GM08714 (cell line): ENCODE results near the gene ATP12A.

ENCODE experiments used
- H3K4me3 ChIP-seq: fragments of 200-500 bp; sonication (Bioruptor generic); 2 replicates; pipeline ENCODE4 v1.5.1; 2014; ENCODE audit warnings: mild to moderate bottlenecking, low read length, inconsistent platforms
- ZNF274 ChIP-seq: IDR thresholded peaks from 2 replicates; pipeline ENCODE4 v1.6.1; 2012; ENCODE audit warnings: mild to moderate bottlenecking, low read depth, low read length

Gene ATP12A

DNA sequence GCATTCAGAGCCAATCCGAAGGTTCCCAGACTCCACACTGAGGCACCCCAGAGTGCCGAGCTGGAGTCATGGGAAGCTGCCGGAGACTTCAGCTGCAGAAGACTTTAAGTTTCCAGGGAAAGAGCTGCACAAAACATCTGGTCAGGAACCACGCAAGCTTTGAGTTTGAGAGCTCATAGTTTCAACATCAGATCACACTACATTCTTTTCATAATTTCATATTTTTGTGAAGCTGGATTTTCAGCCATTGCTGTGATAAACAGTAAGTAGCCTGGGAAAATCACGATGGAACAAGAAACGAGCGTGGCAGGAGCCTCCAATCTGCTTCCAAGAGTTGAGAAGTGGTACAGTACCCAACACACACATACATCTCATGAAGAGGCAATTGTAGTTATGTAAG, 25.5 kb upstream of the ATP12A start:
- H3K4me3 ChIP-seq, result no peak overlapping the region
- TF ChIP-seq ZNF274, result no peak

GRCh38 chr13:24659239-24659638, 21.0 kb upstream of the ATP12A start:
- TF ChIP-seq ZNF274, result no peak

DNA sequence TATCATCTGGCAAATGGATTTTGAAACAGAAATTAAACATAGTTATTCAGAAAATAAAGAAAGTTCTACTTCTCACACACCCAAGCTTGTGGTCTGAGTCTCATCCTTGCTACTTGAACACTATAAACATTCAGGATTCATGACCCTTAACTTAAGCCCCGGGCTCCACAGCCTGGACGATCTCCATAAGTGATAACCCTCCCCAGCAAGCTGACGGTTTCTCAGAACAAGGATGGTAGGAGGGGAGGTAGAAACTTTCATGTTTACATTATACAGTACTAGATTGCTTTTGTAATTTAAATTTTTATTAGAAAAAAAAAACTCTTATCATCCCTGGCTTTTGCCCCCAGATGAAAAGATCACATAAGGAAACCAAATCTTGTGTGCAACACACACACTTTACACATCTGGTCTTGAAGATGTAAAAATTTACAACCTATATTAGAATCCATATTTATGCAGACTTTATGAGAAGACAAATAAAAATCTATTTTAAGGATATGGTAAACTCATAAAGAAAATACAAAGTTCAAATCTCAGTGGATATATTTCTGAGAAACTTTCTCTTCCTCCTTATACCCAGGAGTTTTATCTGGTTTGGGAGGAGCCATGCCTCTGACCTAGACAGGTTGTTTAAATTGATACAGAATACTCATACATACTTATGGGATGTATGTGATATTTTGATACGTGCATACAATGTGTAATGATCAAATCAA, 20.0 kb upstream of the ATP12A start:
- no peak overlapping the region for H3K4me3 ChIP-seq
- no peak for TF ChIP-seq ZNF274

More at GRCh38 chr13:24659239-24659638, 21.0 kb upstream of the ATP12A start:
- H3K4me3 ChIP-seq, result no peak overlapping the region

DNA sequence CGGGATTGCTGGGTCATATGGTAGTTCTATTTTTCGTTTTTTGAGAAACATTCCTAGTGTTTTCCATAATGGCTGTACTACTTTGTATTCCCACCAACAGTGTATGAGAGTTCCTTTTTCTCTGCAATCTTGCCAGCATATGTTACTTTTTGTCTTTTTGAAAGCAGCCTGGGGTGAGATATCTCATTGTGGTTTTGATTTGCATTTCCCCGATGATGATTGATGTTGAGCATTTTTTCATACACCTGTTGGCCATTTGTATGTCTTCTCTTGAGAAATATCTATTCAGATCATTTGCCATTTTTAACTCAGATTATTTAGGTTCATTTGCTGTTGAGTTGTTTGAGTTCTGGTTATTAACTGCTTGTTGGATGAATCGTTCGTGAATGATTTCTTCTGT, 18.5 kb upstream of the ATP12A start:
- no peak overlapping the region for H3K4me3 ChIP-seq
- TF ChIP-seq ZNF274, result no peak

- H3K4me3 ChIP-seq, result no peak overlapping the region
- no peak for TF ChIP-seq ZNF274
These were observed 17.8 kb upstream of the ATP12A start for GRCh38 chr13:24662195-24663088.

GRCh38 chr13:24663089-24663395, 17.2 kb upstream of the ATP12A start:
- no peak for TF ChIP-seq ZNF274

GRCh38 chr13:24663586-24663985, 16.6 kb upstream of the ATP12A start:
- H3K4me3 ChIP-seq, result no peak overlapping the region
- no peak for TF ChIP-seq ZNF274

More at GRCh38 chr13:24663089-24663395, 17.2 kb upstream of the ATP12A start:
- no peak overlapping the region for H3K4me3 ChIP-seq

- no peak overlapping the region for H3K4me3 ChIP-seq
- no peak for TF ChIP-seq ZNF274
These were observed 15.3 kb upstream of the ATP12A start for GRCh38 chr13:24664726-24665409.

- H3K4me3 ChIP-seq, result no peak overlapping the region
- no peak for TF ChIP-seq ZNF274
These were observed 11.7 kb upstream of the ATP12A start for GRCh38 chr13:24668511-24668910.

- no peak for TF ChIP-seq ZNF274
- no peak overlapping the region for H3K4me3 ChIP-seq
These were observed 11.1 kb upstream of the ATP12A start for GRCh38 chr13:24668955-24669582.

DNA sequence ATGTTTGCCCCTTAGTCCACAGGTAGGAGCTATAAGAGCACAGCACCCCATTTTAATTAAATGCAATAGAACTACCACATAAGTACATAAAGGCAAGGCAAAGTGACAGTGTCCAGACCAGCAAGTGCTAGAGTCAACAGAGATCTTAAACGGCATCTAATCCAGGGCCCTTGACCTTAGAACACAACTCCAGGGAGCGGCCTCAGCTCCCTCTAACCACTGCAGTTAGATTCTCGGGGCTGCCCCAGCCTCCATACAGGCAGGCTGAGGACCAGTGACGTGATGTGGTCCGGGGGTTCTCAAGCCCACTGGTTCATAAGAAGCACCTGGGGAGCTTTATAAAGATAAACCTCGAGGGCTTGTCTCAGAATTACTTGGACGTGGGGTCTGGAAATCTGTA, 10.0 kb upstream of the ATP12A start:
- H3K4me3 ChIP-seq, result no peak overlapping the region
- TF ChIP-seq ZNF274, result no peak

GRCh38 chr13:24670961-24671381, 9.2 kb upstream of the ATP12A start:
- H3K4me3 ChIP-seq, result no peak overlapping the region
- no peak for TF ChIP-seq ZNF274

GRCh38 chr13:24671386-24672113, 8.7 kb upstream of the ATP12A start:
- TF ChIP-seq ZNF274, result no peak
- no peak overlapping the region for H3K4me3 ChIP-seq
